Frontal cortex (tissue), 4 donors: ENCODE measurements around the gene EBPL. TPM values are rescaled to one million over a fixed set of nuclear protein-coding genes. Genes with fewer than 3 reads are reported as not detected.
"Not testable (repeated sequence)": the region's sequence is repeated elsewhere in the genome, so short reads cannot be mapped to it uniquely, and the experiment has no call there.

Source experiments
- DNase-seq, 2 donors: peaks; one replicate each; pipeline ENCODE4 v3.0.0; 2012; ENCODE audit warnings: low spot score in 2 of 2
- FAIRE-seq: peaks from 2 replicates; lab custom pipeline; 2012; peaks lifted over from hg19 to GRCh38; lab: Jason Lieb, UNC
- total RNA-seq: library from RNA; depleted of rRNA; stranded (reverse); fragments of >200 nt; gene quantifications from one replicate; pipeline ENCODE4 v1.2.3, GENCODE V29; 2014
- donor health status: control.
- donor health status: control.
- donor health status: control.

EBPL gene
- total RNA-seq = 44.8 TPM

DNA sequence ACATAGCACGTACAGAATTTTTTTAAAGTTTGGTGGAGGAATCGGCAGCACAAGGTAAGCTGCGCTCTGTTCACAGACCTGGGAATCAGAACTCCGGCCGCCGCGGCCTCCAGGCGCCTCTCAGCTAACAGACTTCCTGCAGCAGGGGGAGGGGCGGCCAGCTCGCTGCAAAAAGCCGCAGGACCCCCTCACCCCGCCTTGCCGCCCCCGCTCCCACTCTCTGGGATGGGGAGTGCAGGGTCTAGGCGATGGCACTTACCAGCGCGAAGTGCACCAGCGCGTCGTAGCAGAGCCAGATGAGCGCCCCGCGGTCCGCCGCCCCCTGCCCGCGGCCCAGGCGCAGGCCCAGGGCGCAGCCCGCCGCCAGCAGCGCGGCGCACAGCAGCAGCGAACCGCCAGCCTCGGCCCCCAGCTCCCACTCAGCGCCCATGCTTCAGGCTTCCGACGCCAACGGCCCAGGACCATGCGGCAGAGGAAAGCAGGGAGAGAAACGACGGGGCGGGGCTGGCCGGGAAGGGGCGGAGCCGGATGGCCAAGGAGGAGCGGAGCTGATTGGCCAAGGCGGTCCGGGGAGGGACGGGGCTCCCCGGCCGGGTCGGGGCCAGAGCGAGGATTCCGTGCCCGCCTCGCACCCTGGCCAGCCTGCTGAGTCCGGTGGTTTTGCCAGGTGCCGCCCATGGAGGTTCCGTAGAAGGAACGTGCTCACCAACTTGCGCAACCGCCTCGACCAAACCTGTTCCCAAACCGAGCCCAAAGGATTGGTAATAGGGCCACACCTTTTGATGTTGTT, at the start of gene EBPL:
Gene EBPL, minus strand, starts transcription at position 492 of the 790 bp plus-strand sequence. Its CDS starts 62 bp downstream, at position 430.
- FAIRE-seq = no peak
- DNase-seq = peak; percentile 86 to 94

DNA sequence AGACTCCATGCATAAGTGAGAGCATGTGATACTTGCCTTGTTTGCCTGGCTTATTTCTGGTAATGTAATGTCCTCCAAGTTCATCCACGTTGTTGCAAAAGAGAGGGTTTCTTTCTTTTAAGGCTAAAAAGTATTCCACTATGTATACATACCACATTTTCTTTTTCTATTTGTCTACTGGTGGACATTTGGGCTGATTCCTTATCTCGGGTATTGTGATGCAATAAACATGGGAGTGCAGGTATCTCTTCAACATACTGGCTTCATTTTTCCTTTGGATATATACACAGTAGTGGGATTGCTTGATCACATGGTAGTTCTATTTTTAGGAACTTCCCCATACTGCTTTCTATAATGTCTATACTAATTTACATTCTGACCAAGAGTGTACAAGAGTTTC, 49.6 kb upstream of the EBPL start:
- FAIRE-seq (no peak), DNase-seq (no peak)

GRCh38 chr13:49739498-49740187, 48.4 kb upstream of the EBPL start:
- no peak for FAIRE-seq

GRCh38 chr13:49733181-49733951, 42.1 kb upstream of the EBPL start:
- FAIRE-seq (no peak), DNase-seq (no peak)

More at GRCh38 chr13:49739498-49740187, 48.4 kb upstream of the EBPL start:
- no peak for DNase-seq

- DNase-seq = no peak
- no peak for FAIRE-seq
Observed at GRCh38 chr13:49731766-49732165, 40.5 kb upstream of the EBPL start.

DNA sequence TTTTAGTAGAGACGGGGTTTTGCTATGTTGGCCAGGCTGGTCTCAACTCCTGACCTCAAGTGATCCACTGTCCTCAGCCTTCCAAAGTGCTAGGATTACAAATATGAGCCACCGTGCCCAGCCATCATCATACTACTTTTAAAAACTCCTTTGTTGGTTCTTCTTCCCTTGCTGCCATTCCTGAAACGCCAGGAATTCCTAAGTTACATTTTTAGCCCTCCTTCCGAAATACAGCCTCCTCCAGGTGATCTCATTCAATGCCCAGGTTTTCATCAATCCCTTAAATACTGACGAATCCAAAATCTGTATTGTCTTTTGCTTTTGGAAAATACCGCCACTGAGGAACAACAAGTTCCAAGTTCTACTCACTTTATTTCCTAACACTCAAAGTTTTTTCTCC, 25.3 kb upstream of the EBPL start:
- DNase-seq = no peak
- FAIRE-seq = no peak

DNA sequence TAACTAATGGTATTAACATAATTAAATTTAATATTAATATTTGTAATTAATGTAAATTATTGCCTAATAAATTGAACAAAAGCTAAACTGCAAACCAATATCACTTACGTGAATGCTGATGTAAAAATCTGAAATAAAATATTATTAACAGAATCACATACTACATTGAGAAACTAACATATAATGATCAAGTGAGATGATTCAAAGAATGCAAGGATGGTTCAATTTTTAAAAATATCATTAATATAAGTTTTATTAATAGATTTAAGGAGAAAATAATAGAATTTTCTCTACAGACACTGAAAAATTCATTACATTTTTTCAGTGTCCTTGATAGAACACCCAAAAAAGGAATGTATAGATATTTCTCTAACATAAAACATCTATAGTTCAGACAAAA, 23.5 kb upstream of the EBPL start:
- FAIRE-seq = peak; percentile 50
- DNase-seq = no peak

DNA sequence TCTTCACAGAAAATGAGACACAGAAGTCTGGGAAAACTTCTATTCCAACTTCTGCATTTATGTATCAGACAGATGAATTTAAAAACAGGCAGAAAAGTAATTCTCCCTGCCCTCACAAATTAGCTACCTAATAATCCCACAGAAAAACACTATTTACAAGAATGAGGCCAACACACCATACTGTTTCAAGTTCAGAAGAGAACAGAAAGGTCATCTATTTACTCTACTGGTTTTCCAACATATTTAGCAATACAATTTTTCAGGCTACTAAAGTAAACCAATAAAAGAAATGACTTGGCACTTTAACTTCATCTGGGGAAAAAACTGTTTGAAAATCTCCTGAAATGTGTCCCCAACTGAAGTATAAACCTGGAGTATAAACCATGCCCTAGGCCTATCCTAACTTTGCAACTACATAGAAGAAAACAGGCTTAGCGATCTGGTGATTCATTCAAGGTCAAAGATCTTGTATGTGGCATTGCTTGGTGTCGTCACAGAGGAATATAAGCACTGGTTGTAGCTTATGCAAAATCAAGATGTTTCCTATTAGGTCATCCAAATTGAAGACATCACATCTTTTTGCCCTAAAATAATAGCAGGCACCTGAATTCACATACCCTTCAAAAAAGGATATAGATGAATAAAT, 20.1 kb upstream of the EBPL start:
- no peak for DNase-seq
- no peak for FAIRE-seq

GRCh38 chr13:49704264-49704663, 13.0 kb upstream of the EBPL start:
- DNase-seq = not testable (repeated sequence)
- peak; percentile 94 for FAIRE-seq

- DNase-seq (no peak), FAIRE-seq (no peak)
Observed at GRCh38 chr13:49701491-49701890, 10.2 kb upstream of the EBPL start.

DNA sequence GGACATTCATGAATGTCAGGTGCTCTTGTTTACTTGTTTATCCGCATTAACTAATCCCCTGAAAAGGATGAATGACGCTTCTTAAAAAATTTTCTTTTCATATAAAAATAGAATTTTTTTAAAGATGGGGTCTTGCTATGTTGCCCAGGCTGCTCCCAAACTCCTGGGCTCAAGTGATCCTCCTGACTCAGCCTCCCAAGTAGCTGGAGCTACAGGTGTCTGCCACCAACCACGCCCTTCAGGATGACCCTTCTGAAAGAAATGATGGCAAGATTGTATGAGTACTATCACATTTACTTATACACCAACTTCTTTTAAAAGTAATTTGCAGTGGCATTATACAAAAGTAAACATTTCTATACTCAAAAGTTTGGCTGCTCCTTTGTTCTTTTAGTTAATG, 6.2 kb upstream of the EBPL start:
- DNase-seq (no peak), FAIRE-seq (no peak)

DNA sequence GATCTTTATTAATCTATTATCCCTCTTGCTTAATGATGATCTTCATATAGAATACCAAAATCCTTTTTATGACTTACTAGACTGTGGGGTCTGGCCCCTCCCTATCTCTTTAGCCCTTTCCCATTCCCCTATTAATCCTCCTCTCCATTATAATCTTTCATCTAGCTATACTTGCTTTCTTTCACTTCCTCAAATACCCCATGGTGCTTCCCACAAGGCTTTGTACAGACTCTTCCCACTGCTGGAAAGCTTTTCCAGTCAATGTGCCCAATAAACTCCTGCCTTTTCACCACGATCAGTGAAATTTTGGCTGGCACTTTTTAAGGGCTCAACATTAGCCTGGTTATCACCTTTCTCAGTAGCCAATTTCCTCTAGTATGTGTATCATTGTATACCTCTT, 3.2 kb upstream of the EBPL start:
- no peak for FAIRE-seq

GRCh38 chr13:49693877-49694276, 2.6 kb upstream of the EBPL start:
- no peak for DNase-seq

More for the DNA sequence above, 3.2 kb upstream of the EBPL start:
- DNase-seq = no peak

DNA sequence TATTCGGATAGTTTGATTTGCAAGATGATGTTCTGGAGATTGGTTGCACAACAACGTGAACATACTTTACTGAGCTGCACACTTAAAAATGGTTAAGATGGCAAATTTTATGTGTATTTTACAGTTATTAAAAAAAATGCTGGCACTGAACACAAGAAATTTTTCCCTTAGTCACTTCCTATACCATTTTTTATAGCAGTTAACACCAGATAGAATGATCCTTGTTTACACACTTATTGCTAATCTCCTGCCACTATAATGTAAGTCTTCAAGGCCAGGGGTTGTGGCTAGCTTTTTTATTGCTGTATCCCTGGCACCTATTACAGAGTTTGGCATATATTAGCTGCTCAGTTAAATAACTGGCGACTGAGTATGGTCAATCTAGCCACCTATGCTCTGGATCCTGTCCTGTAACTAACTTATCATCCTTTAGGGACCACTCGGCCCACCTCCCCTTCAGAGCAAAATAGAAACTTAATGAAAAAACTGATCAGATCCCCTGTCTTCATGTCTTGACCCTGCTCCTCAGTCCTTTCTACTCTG, 2.0 kb upstream of the EBPL start:
- FAIRE-seq (no peak), DNase-seq (no peak)

More at GRCh38 chr13:49693877-49694276, 2.6 kb upstream of the EBPL start:
- FAIRE-seq = no peak

- FAIRE-seq (no peak), DNase-seq (no peak)
Observed at GRCh38 chr13:49690133-49690994, 922 bp downstream of the EBPL start.

GRCh38 chr13:49683489-49683888, 7.8 kb downstream of the EBPL start:
- FAIRE-seq = no peak
- no peak for DNase-seq

- FAIRE-seq = no peak
- no peak for DNase-seq
Observed at GRCh38 chr13:49681842-49682435, 9.3 kb downstream of the EBPL start.

- no peak for FAIRE-seq
- no peak for DNase-seq
Observed at GRCh38 chr13:49679246-49679645, 12.0 kb downstream of the EBPL start.
